Measurements from ENCODE around the gene NUCB1. TPM values are rescaled to one million over a fixed set of nuclear protein-coding genes. Genes with fewer than 3 reads are reported as not detected.

Gene NUCB1
- total and polyA plus RNA-seq, 2 donors (not counting 3 experiments of a cell fraction or from before 2014, with no cell fraction given): 194 to 231 TPM

DNA sequence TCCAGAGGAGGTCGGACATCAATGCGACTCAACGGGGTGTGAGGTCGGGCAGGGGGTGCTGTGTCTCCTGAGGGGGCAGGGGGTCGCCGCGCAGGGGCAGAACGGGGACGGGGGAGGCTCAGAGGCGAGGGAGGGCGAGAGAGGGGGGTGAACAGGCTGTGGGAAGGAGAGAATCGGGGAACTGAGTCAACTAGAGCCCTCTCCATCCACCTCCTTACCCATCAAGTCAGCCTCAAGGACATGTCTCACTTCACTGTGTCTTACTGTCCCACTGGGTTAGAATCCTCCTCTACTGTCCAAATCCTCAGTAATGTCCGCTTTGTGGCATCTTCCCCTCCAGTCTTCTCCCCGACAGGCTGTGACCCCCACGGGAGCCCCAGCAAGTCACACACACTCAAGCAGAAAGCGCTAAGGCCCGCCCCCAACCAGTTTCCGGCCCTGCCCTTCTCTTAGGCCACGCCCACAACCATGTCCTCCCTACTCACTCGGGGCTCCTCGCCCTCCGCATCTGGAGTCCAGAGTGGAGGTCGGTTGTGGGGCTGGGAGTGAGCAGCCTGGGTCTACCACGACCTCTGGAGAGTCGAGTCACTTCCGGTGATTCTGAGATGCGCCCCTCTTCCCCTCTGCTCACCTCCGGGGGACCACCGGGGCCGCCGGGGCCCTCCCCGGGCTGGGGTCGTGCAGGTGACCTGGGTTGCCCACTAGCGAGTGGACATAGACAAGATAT lies 41.0 kb upstream of the NUCB1 start:
- Histone ChIP-seq H3K4me3 (replicated peaks in 1 of 3; ENCODE audit: insufficient read depth in 1 of 3, low read depth in 1 of 3, low read length in 3 of 3) (no peak overlapping the region), H4K20me1 (replicated peaks; ENCODE audit: control insufficient read depth, extremely low read depth, insufficient read depth, low read length) (no peaks in the 10 kb centered on the region), H3K27me3 (ENCODE audit: control insufficient read depth in 2 of 2, insufficient read depth in 2 of 2, low read length in 2 of 2) (no peaks in the 10 kb centered on the region), H3K9me1 (replicated peaks; ENCODE audit: control insufficient read depth, extremely low read depth, insufficient read depth, low read length) (no peaks in the 10 kb centered on the region), H3K79me2 (ENCODE audit: control insufficient read depth, insufficient read depth, low read length) (no peaks in the 10 kb centered on the region), H3K36me3 (ENCODE audit: control insufficient read depth in 2 of 2, extremely low read depth in 1 of 2, insufficient read depth in 2 of 2, low read length in 2 of 2) (no peaks in the 10 kb centered on the region), H3K4me1 (ENCODE audit: control insufficient read depth, extremely low read depth, insufficient read depth, low read length) (no peaks in the 10 kb centered on the region), H3K4me2 (ENCODE audit: insufficient read depth, low read length) (no peak overlapping the region), H2AFZ (ENCODE audit: low read depth, low read length) (no peak overlapping the region), H3K9me3 (replicated peaks; ENCODE audit: control insufficient read depth, insufficient read depth, low read length) (no peaks in the 10 kb centered on the region), H3K9ac (replicated peaks; ENCODE audit: extremely low read depth, insufficient read depth, low read length) (no peak overlapping the region), H3K27ac (ENCODE audit: insufficient read depth, low read depth, low read length) (no peak overlapping the region)
- no peak for TF ChIP-seq CTCF (IDR thresholded peaks at IDR 0.05; ENCODE audit: extremely low read depth in 1 of 2, insufficient read depth in 1 of 2, low read depth in 1 of 2, low read length in 2 of 2)
- TF ChIP-seq MYC (IDR thresholded peaks at IDR 0.05; ENCODE audit: low read depth, low read length): no peak
- TF ChIP-seq JUN (IDR thresholded peaks at IDR 0.05; ENCODE audit: borderline replicate concordance, insufficient read depth, insufficient read length, low read depth): no peak
- no peak for TF ChIP-seq POLR2AphosphoS5 (IDR thresholded peaks at IDR 0.05; ENCODE audit: insufficient read depth, low read depth, low read length)
- no peak for TF ChIP-seq POLR2A (IDR thresholded peaks at IDR 0.05; ENCODE audit: low read depth, low read length)
- TF ChIP-seq GATA2 (IDR thresholded peaks at IDR 0.05; ENCODE audit: insufficient read depth, insufficient read length, low read depth, low read length): no peak
- TF ChIP-seq, protein P1, sequence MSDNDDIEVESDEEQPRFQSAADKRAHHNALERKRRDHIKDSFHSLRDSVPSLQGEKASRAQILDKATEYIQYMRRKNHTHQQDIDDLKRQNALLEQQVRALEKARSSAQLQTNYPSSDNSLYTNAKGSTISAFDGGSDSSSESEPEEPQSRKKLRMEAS (IDR thresholded peaks at IDR 0.05; ENCODE audit: insufficient read depth, insufficient read length): no peak
- no peak for TF ChIP-seq EZH2 (IDR thresholded peaks at IDR 0.05; ENCODE audit: borderline replicate concordance, low read depth, low read length, severe bottlenecking)
- TF ChIP-seq FOS (IDR thresholded peaks at IDR 0.05; ENCODE audit: borderline replicate concordance, insufficient read depth, low read length): no peak
- FAIRE-seq (no peak), DNase-seq (ENCODE audit: low read depth, low spot score) (no peak)
- no TSS peak for BruUV-seq (replicated peaks)
- CTCF ChIA-PET: no interaction called here
- intact Hi-C loops (cut with micrococcal nuclease): no loop called here
- dilution Hi-C loops (cut with MboI; ENCODE audit: extremely low pct_ligation_motif_present, low sequenced_read_pairs): no loop called here
- POLR2A ChIA-PET: interaction anchor here (1.1 kb wide), 1 partner anchor 13 kb away, joined by 4 read pairs; the partner anchor contains the start of gene PPP1R15A

All from endothelial cell of umbilical vein (primary cell).